Activated naive CD4-positive, alpha-beta T cell treated with anti-CD3 and anti-CD28 coated beads, Interleukin-2, amount 50 U/mL, for 24 hours (primary cell): ENCODE measurements around the gene CCAR1.
"Not testable (repeated sequence)": the region's sequence is repeated elsewhere in the genome, so short reads cannot be mapped to it uniquely, and the experiment has no call there.

ENCODE experiments used
- H3K27ac Mint-ChIP-seq: one replicate; pipeline ENCODE4 v1.8.0; 2021; ENCODE audit warnings: mild to moderate bottlenecking, mixed read lengths
- H3K27me3 Mint-ChIP-seq: one replicate; pipeline ENCODE4 v1.8.0; 2021; ENCODE audit warnings: mixed read lengths
- H3K36me3 Mint-ChIP-seq: one replicate; pipeline ENCODE4 v1.8.0; 2021; ENCODE audit warnings: mixed read lengths
- H3K4me1 Mint-ChIP-seq: one replicate; pipeline ENCODE4 v1.8.0; 2021; ENCODE audit warnings: mixed read lengths
- H3K4me3 Mint-ChIP-seq: one replicate; pipeline ENCODE4 v1.8.0; 2021; ENCODE audit warnings: mild to moderate bottlenecking, mixed read lengths
- H3K9me3 Mint-ChIP-seq: one replicate; pipeline ENCODE4 v1.8.0; 2021; ENCODE audit warnings: mixed read lengths

The CCAR1 gene

DNA sequence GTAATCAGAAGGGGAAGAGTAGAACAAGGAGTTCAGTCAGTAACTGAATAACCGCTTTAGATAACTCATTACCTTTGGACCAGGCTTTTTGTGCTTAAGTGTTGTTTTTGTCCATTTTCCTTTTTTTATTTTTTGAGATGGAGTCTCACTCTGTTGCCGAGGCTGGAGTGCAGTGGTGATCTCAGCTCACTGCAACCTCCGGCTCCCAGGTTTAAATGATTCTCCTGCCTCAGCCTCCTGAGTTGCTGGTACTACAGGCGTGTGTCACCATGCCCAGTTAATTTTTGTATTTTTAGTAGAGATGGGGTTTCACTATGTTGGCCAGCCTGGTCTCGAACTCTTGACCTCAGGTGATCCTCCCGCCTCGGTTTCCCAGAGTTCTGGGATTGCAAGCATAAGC, 14.7 kb downstream of the CCAR1 start:
- not testable (repeated sequence) for H3K9me3 Mint-ChIP-seq, H3K27ac Mint-ChIP-seq, H3K27me3 Mint-ChIP-seq, H3K4me3 Mint-ChIP-seq, H3K36me3 Mint-ChIP-seq
- H3K4me1 Mint-ChIP-seq = peaks cover 22% of the 10 kb centered on the region

GRCh38 chr10:68740676-68741075, 19.6 kb downstream of the CCAR1 start:
- not testable (repeated sequence) for H3K27ac Mint-ChIP-seq, H3K36me3 Mint-ChIP-seq, H3K4me3 Mint-ChIP-seq, H3K9me3 Mint-ChIP-seq, H3K27me3 Mint-ChIP-seq
- peaks cover 11% of the 10 kb centered on the region for H3K4me1 Mint-ChIP-seq

DNA sequence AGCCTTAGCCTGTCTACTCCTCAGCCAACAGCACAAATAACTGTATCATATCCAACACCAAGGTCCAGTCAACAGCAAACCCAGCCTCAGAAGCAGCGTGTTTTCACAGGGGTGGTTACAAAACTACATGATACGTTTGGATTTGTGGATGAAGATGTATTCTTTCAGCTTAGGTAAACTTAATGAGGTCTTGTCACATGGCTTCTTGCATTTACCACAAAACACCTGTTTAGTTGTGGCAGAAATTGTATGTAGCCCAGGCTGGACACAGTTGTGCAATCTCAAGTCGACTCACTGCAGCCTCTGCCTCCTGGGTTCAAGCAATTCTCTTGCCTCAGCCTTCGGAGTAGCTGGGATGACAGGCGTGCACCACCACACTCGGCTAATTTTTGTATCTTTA, 21.4 kb downstream of the CCAR1 start:
- no peaks in the 10 kb centered on the region for H3K27me3 Mint-ChIP-seq
- H3K4me1 Mint-ChIP-seq = peaks cover 11% of the 10 kb centered on the region
- H3K9me3 Mint-ChIP-seq = no peaks in the 10 kb centered on the region
- H3K27ac Mint-ChIP-seq = no peak overlapping the region
- no peaks in the 10 kb centered on the region for H3K36me3 Mint-ChIP-seq
- H3K4me3 Mint-ChIP-seq = no peak overlapping the region

GRCh38 chr10:68752711-68753350, 31.8 kb downstream of the CCAR1 start:
- no peak overlapping the region for H3K4me3 Mint-ChIP-seq
- no peaks in the 10 kb centered on the region for H3K27me3 Mint-ChIP-seq
- H3K9me3 Mint-ChIP-seq = no peaks in the 10 kb centered on the region
- H3K4me1 Mint-ChIP-seq = no peaks in the 10 kb centered on the region
- no peak overlapping the region for H3K27ac Mint-ChIP-seq
- H3K36me3 Mint-ChIP-seq = peaks cover 13% of the 10 kb centered on the region

DNA sequence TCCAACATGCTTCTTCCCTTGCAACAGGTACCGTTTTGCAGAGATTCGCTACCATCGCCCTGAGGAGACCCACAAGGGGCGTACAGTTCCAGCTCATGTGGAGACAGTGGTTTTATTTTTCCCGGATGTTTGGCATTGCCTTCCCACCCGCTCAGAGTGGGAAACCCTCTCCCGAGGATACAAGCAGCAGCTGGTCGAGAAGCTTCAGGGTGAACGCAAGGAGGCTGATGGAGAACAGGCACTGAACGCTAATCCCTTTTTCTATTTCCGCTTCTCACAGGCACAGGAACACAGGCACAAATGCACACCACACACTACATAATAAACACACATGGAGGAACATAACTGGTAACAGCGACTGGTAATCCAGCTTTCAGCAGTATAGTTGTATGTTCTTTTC, 35.2 kb downstream of the CCAR1 start:
- H3K36me3 Mint-ChIP-seq = peaks cover 13% of the 10 kb centered on the region
- H3K27me3 Mint-ChIP-seq = no peaks in the 10 kb centered on the region
- H3K27ac Mint-ChIP-seq = peak overlapping the region; percentile 55
- H3K4me3 Mint-ChIP-seq = no peak overlapping the region
- H3K4me1 Mint-ChIP-seq = no peaks in the 10 kb centered on the region
- no peaks in the 10 kb centered on the region for H3K9me3 Mint-ChIP-seq

- H3K27ac Mint-ChIP-seq = no peak overlapping the region
- no peaks in the 10 kb centered on the region for H3K9me3 Mint-ChIP-seq
- H3K4me3 Mint-ChIP-seq = no peak overlapping the region
- peaks cover 13% of the 10 kb centered on the region for H3K36me3 Mint-ChIP-seq
- no peaks in the 10 kb centered on the region for H3K4me1 Mint-ChIP-seq
- no peaks in the 10 kb centered on the region for H3K27me3 Mint-ChIP-seq
These were observed 35.7 kb downstream of the CCAR1 start for GRCh38 chr10:68756766-68757165.

DNA sequence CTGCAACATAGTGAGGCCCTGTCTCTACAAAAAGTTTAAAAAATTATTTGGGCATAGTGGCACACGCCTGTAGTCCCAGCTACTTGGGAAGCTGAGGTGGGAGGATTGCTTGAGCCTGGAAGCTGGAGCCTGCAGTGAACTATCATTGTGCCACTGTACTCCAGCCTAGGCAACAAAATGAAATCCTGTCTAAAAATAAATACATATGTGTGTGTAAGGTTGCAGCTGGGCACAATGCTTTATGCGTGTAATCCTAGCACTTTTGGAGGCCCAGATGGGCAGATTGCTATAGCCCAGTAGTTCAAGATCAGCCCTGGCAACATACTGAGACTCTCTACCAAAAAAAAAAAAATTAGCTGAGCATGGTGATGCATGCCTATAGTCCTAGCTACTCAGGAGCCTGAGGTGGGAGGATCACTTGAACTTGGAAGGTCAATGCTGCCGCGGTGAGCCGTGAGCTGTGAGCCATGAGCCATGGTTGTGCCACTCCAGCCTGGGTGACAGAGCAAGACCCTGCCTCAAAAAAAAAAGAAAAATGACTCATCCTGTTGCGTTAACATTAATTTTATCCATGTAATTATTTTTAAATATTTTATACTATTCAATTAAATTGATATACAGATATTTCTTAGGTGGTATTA, 38.3 kb downstream of the CCAR1 start:
- no peaks in the 10 kb centered on the region for H3K27me3 Mint-ChIP-seq
- H3K36me3 Mint-ChIP-seq = peaks cover 14% of the 10 kb centered on the region

DNA sequence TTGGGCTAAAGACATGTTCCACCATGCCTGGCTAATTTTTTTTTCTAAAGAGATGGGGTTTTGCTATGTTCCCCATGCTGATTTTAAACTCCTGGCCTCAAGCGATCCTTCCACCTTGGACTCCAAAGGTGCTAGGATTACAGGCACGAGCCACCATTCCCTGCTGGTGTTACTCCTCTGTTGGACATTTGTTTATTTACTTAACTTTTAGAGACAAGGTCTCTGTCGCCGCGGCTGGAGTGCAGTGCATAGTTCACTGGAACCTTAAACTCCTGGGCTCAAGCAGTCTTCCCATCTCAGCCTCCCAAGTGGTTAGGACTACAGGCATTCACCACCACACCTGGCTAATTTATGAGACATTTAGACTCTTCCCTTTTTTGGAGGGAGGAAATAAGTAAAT, 38.9 kb downstream of the CCAR1 start:
- Mint-ChIP-seq H3K27me3 (no peaks in the 10 kb centered on the region), H3K27ac (no peak overlapping the region), H3K36me3 (peaks cover 19% of the 10 kb centered on the region), H3K4me3 (no peak overlapping the region), H3K9me3 (no peaks in the 10 kb centered on the region), H3K4me1 (peaks cover 9% of the 10 kb centered on the region)

More for the DNA sequence above, 38.3 kb downstream of the CCAR1 start:
- H3K4me3 Mint-ChIP-seq = no peak overlapping the region
- peaks cover 6% of the 10 kb centered on the region for H3K4me1 Mint-ChIP-seq
- H3K27ac Mint-ChIP-seq = no peak overlapping the region
- H3K9me3 Mint-ChIP-seq = no peaks in the 10 kb centered on the region

- Mint-ChIP-seq H3K36me3 (peaks cover 14% of the 10 kb centered on the region), H3K4me1 (peaks cover 11% of the 10 kb centered on the region)
- H3K27ac Mint-ChIP-seq, H3K27me3 Mint-ChIP-seq, H3K4me3 Mint-ChIP-seq, H3K9me3 Mint-ChIP-seq: not testable (repeated sequence)
These were observed 46.4 kb downstream of the CCAR1 start for GRCh38 chr10:68767407-68767806.

GRCh38 chr10:68781613-68782574, 60.9 kb downstream of the CCAR1 start:
- no peak overlapping the region for H3K4me3 Mint-ChIP-seq

GRCh38 chr10:68784476-68784875, 63.4 kb downstream of the CCAR1 start:
- Mint-ChIP-seq H3K27ac (no peak overlapping the region), H3K4me1 (peaks cover 4% of the 10 kb centered on the region), H3K27me3 (no peaks in the 10 kb centered on the region), H3K4me3 (no peak overlapping the region), H3K9me3 (no peaks in the 10 kb centered on the region), H3K36me3 (peaks cover 20% of the 10 kb centered on the region)

More at GRCh38 chr10:68781613-68782574, 60.9 kb downstream of the CCAR1 start:
- Mint-ChIP-seq H3K36me3 (peaks cover 22% of the 10 kb centered on the region), H3K9me3 (no peaks in the 10 kb centered on the region), H3K27ac (no peak overlapping the region), H3K4me1 (peaks cover 4% of the 10 kb centered on the region), H3K27me3 (no peaks in the 10 kb centered on the region)

GRCh38 chr10:68787813-68788212, 66.8 kb downstream of the CCAR1 start:
- H3K27me3 Mint-ChIP-seq = no peaks in the 10 kb centered on the region
- H3K36me3 Mint-ChIP-seq = peaks cover 13% of the 10 kb centered on the region

DNA sequence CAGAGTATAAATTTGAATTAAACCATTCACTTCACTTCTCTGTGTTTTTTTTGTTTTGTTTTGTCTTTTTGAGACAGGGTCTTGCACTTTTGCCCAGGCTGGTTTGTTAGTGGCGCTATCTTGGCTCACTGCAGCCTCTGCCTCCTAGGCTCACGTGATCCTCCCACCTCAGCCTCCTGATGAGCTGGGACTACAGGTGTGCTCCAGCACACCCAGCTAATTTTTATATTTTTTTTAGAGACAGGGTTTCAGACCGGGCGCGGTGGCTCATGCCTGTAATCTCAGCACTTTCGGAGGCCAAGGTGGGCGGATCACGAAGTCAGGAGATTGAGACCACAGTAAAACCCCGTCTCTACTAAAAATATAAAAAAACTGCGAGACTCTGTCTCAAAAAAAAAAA, 69.4 kb downstream of the CCAR1 start:
- Mint-ChIP-seq H3K4me3 (no peak overlapping the region), H3K36me3 (peaks cover 12% of the 10 kb centered on the region), H3K27me3 (no peaks in the 10 kb centered on the region), H3K9me3 (no peaks in the 10 kb centered on the region), H3K27ac (no peak overlapping the region), H3K4me1 (no peaks in the 10 kb centered on the region)

More at GRCh38 chr10:68787813-68788212, 66.8 kb downstream of the CCAR1 start:
- Mint-ChIP-seq H3K27ac (no peak overlapping the region), H3K4me3 (no peak overlapping the region), H3K9me3 (no peaks in the 10 kb centered on the region), H3K4me1 (no peaks in the 10 kb centered on the region)

GRCh38 chr10:68792115-68792514, 71.1 kb downstream of the CCAR1 start:
- H3K4me1 Mint-ChIP-seq = no peaks in the 10 kb centered on the region
- no peaks in the 10 kb centered on the region for H3K27me3 Mint-ChIP-seq
- H3K27ac Mint-ChIP-seq = no peak overlapping the region
- H3K36me3 Mint-ChIP-seq = peaks cover 8% of the 10 kb centered on the region
- no peak overlapping the region for H3K4me3 Mint-ChIP-seq
- H3K9me3 Mint-ChIP-seq = no peaks in the 10 kb centered on the region

GRCh38 chr10:68795886-68796532, 75.0 kb downstream of the CCAR1 start:
- Mint-ChIP-seq H3K9me3 (no peaks in the 10 kb centered on the region), H3K27ac (no peak overlapping the region), H3K36me3 (peaks cover 7% of the 10 kb centered on the region), H3K27me3 (no peaks in the 10 kb centered on the region), H3K4me3 (no peak overlapping the region), H3K4me1 (no peaks in the 10 kb centered on the region)
